NCI-H1417 treated with DMSO at 0.1 percent for 48 hours (cell line): Measurements from ENCODE around the gene PCDHGA7.
"Not testable (repeated sequence)": the region's sequence is repeated elsewhere in the genome, so short reads cannot be mapped to it uniquely, and the experiment has no call there.

Experiments used
- DNase-seq: peaks from one replicate; lab custom pipeline; 2025; lab: John Stamatoyannopoulos, UW

Gene PCDHGA7

GRCh38 chr5:141382469-141383294, at the start of gene PCDHGA7:
PCDHGA7 (plus strand) TSS chr5:141382742; CDS start chr5:141382900, 158 bp downstream.
- DNase-seq, result no peak

GRCh38 chr5:141338538-141339306, 43.8 kb upstream of the PCDHGA7 start, which contains the start of gene PCDHGA2:
PCDHGA2 (plus strand) TSS chr5:141338760.
- no peak for DNase-seq

GRCh38 chr5:141340781-141341354, 41.7 kb upstream of the PCDHGA7 start:
- DNase-seq, result not testable (repeated sequence)

- DNase-seq, result no peak
Observed at GRCh38 chr5:141342773-141343172, 39.8 kb upstream of the PCDHGA7 start.

GRCh38 chr5:141343242-141343952, 39.1 kb upstream of the PCDHGA7 start, which contains the start of gene PCDHGA3:
PCDHGA3 (plus strand) TSS chr5:141343829; CDS start chr5:141344034, 205 bp downstream.
- no peak for DNase-seq

- DNase-seq, result no peak
Observed at GRCh38 chr5:141343953-141344463, 38.5 kb upstream of the PCDHGA7 start.

- DNase-seq, result no peak
Observed at GRCh38 chr5:141345327-141345726, 37.2 kb upstream of the PCDHGA7 start.

GRCh38 chr5:141346017-141346416, 36.5 kb upstream of the PCDHGA7 start:
- not testable (repeated sequence) for DNase-seq

GRCh38 chr5:141349917-141350619, 32.5 kb upstream of the PCDHGA7 start, which contains the start of gene PCDHGB1:
PCDHGB1 (plus strand) TSS chr5:141350099; CDS start chr5:141350261, 162 bp downstream.
- DNase-seq, result no peak

GRCh38 chr5:141351591-141351990, 31.0 kb upstream of the PCDHGA7 start:
- no peak for DNase-seq

- no peak for DNase-seq
Observed at GRCh38 chr5:141354900-141355469, 27.6 kb upstream of the PCDHGA7 start, which contains the start of gene PCDHGA4. PCDHGA4 (plus strand) TSS chr5:141355021; CDS start chr5:141355108, 87 bp downstream.

- DNase-seq, result no peak
Observed at GRCh38 chr5:141355641-141356040, 26.9 kb upstream of the PCDHGA7 start.

- DNase-seq, result no peak
Observed at GRCh38 chr5:141356133-141356532, 26.4 kb upstream of the PCDHGA7 start.

GRCh38 chr5:141356950-141357349, 25.6 kb upstream of the PCDHGA7 start:
- DNase-seq, result no peak

GRCh38 chr5:141359790-141360426, 22.6 kb upstream of the PCDHGA7 start, which contains the start of gene PCDHGB2:
PCDHGB2 (plus strand) TSS chr5:141359994; CDS start chr5:141360136, 142 bp downstream.
- no peak for DNase-seq

- DNase-seq, result no peak
Observed at GRCh38 chr5:141360685-141361084, 21.9 kb upstream of the PCDHGA7 start.

GRCh38 chr5:141362719-141363118, 19.8 kb upstream of the PCDHGA7 start:
- DNase-seq, result no peak

- no peak for DNase-seq
Observed at GRCh38 chr5:141363952-141364660, 18.4 kb upstream of the PCDHGA7 start, which contains the start of gene PCDHGA5. PCDHGA5 (plus strand) TSS chr5:141364162; CDS start chr5:141364331, 169 bp downstream.
